H1 (cell line): ENCODE measurements around the gene ABCA9. TPM values are rescaled to one million over a fixed set of nuclear protein-coding genes. Genes with fewer than 3 reads are reported as not detected.

Experiments used
- CTCF ChIA-PET: fragments of 300-600 bp; sonication (Branson Sonifier 250); formaldehyde crosslinking; loops from one replicate; lab custom pipeline; 2021; ENCODE audit not compliant: partially characterized antibody; lab: Charles Lee
- POLR2A ChIA-PET: fragments of 300-600 bp; sonication (Branson Sonifier 250); formaldehyde crosslinking; loops from one replicate; lab custom pipeline; 2021; ENCODE audit warnings: inconsistent platforms; ENCODE audit not compliant: partially characterized antibody; lab: Charles Lee
- DNase-seq, 2 experiments: peaks; one replicate each; pipeline versions ENCODE4 v3.0.0 to v3.0.0-alpha.2; 2010 to 2022; ENCODE audit warnings: low spot score in 2 of 2, low read depth in 1 of 2, mixed read lengths in 1 of 2
- FAIRE-seq: peaks from 2 replicates; lab custom pipeline; 2011; peaks lifted over from hg19 to GRCh38; lab: Jason Lieb, UNC
- H2AFZ ChIP-seq: 2 replicates; pipeline ENCODE4 v1.8.1; 2012; ENCODE audit warnings: low read length, inconsistent platforms
- H2AK5ac ChIP-seq: 2 replicates; pipeline ENCODE4 v1.6.1; 2013; ENCODE audit warnings: low read depth, low read length
- H2BK120ac ChIP-seq: replicated peaks from 2 replicates; pipeline ENCODE3; 2013; ENCODE audit warnings: low read depth, low read length, inconsistent platforms
- H2BK12ac ChIP-seq: 2 replicates; pipeline ENCODE4 v1.6.1; 2013; ENCODE audit warnings: low read depth, low read length
- H2BK15ac ChIP-seq: 2 replicates; pipeline ENCODE4 v1.6.1; 2013; ENCODE audit warnings: low read length
- H2BK20ac ChIP-seq: 2 replicates; pipeline ENCODE4 v1.6.1; 2013; ENCODE audit warnings: low read length
- H2BK5ac ChIP-seq: 2 replicates; pipeline ENCODE4 v1.6.1; 2013; ENCODE audit warnings: low read depth, low read length
- H3K14ac ChIP-seq: 2 replicates; pipeline ENCODE4 v1.6.1; 2013; ENCODE audit warnings: inconsistent platforms; ENCODE audit not compliant: insufficient read length
- H3K18ac ChIP-seq: 2 replicates; pipeline ENCODE4 v1.6.1; 2013; ENCODE audit warnings: low read length; ENCODE audit errors: extremely low read depth
- H3K23ac ChIP-seq: 2 replicates; pipeline ENCODE4 v1.6.1; 2013; ENCODE audit warnings: inconsistent platforms; ENCODE audit not compliant: insufficient read length
- H3K23me2 ChIP-seq: 2 replicates; pipeline ENCODE4 v1.6.1; 2013; ENCODE audit warnings: low read depth, low read length
- H3K27ac ChIP-seq: 2 replicates; pipeline ENCODE4 v1.6.1; 2011; ENCODE audit warnings: low read depth, low read length, inconsistent platforms
- H3K27me3 ChIP-seq, 4 experiments: replicated peaks in 1 of 4; 1 replicate in 1 of 4; 2 replicates in 3 of 4; pipeline versions ENCODE4 v1.6.1 to v1.8.1; 2011 to 2013; ENCODE audit warnings: low read length in 3 of 4, mild to moderate bottlenecking in 3 of 4, inconsistent platforms in 2 of 4, mixed read lengths in 2 of 4, moderate library complexity in 1 of 4; ENCODE audit not compliant: control insufficient read depth in 3 of 4, insufficient read depth in 3 of 4; ENCODE audit errors: extremely low read depth in 1 of 4
- H3K36me3 ChIP-seq, 4 experiments: 2 replicates each; pipeline versions ENCODE4 v1.6.1 to v1.8.1; 2011 to 2013; ENCODE audit warnings: mild to moderate bottlenecking in 4 of 4, low read length in 3 of 4, moderate library complexity in 2 of 4, control low read depth in 1 of 4, inconsistent platforms in 1 of 4; ENCODE audit not compliant: insufficient read depth in 4 of 4, control insufficient read depth in 2 of 4
- H3K4ac ChIP-seq: replicated peaks from 2 replicates; pipeline ENCODE3; 2013; ENCODE audit warnings: low read length, low read depth, mixed read lengths, inconsistent platforms; ENCODE audit not compliant: insufficient read length
- H3K4me1 ChIP-seq, 4 experiments: replicated peaks in 1 of 4; 1 replicate in 1 of 4; 2 replicates in 3 of 4; pipeline versions ENCODE4 v1.6.1 to v1.8.1; 2011 to 2013; ENCODE audit warnings: low read length in 3 of 4, inconsistent platforms in 2 of 4, mixed read lengths in 1 of 4; ENCODE audit not compliant: insufficient read depth in 4 of 4, control insufficient read depth in 3 of 4
- H3K4me2 ChIP-seq, 2 experiments: 2 replicates each; pipeline versions ENCODE4 v1.6.1 to v1.8.1; 2011 to 2013; ENCODE audit warnings: low read depth in 2 of 2, low read length in 2 of 2, control low read depth in 1 of 2, inconsistent platforms in 1 of 2, mild to moderate bottlenecking in 1 of 2; ENCODE audit not compliant: insufficient read depth in 1 of 2
- H3K4me3 ChIP-seq, 4 experiments: fragments of 200-600, 300-600 bp in 1 of 4; sonication (generic), shearing (Covaris generic), sonication (Bioruptor Twin) in 1 of 4; 2 replicates each; pipeline versions ENCODE4 v1.5.1 to v1.8.1; 2011 to 2016; ENCODE audit warnings: low read length in 4 of 4, low read depth in 3 of 4, control low read depth in 2 of 4, inconsistent platforms in 2 of 4, mild to moderate bottlenecking in 2 of 4, mixed read lengths in 1 of 4, moderate library complexity in 1 of 4; ENCODE audit not compliant: insufficient read depth in 2 of 4; ENCODE audit errors: extremely low read depth in 1 of 4
- H3K56ac ChIP-seq: replicated peaks from 2 replicates; pipeline ENCODE3; 2013; ENCODE audit warnings: low read depth, mild to moderate bottlenecking, mixed read lengths, low read length, inconsistent platforms; ENCODE audit not compliant: insufficient read length
- H3K79me1 ChIP-seq: 2 replicates; pipeline ENCODE4 v1.6.1; 2013; ENCODE audit warnings: low read depth, low read length, control low read depth
- H3K79me2 ChIP-seq, 2 experiments: 2 replicates each; pipeline versions ENCODE4 v1.6.1 to v1.8.1; 2012 to 2013; ENCODE audit warnings: low read length in 2 of 2, mild to moderate bottlenecking in 2 of 2, inconsistent platforms in 1 of 2; ENCODE audit not compliant: insufficient read depth in 2 of 2, control insufficient read depth in 1 of 2
- H3K9ac ChIP-seq, 4 experiments: replicated peaks in 1 of 4; 1 replicate in 1 of 4; 2 replicates in 3 of 4; pipeline versions ENCODE4 v1.6.1 to v1.8.1; 2011 to 2013; ENCODE audit warnings: low read depth in 3 of 4, low read length in 3 of 4, control low read depth in 2 of 4, mild to moderate bottlenecking in 2 of 4, moderate library complexity in 2 of 4, inconsistent platforms in 1 of 4; ENCODE audit errors: extremely low read depth in 1 of 4
- H3K9me3 ChIP-seq, 2 experiments: 2 replicates each; pipeline versions ENCODE4 v1.6.1 to v1.8.1; 2012 to 2013; ENCODE audit warnings: mild to moderate bottlenecking in 2 of 2, moderate library complexity in 2 of 2, control low read depth in 1 of 2, inconsistent platforms in 1 of 2, low read depth in 1 of 2, low read length in 1 of 2, mixed read lengths in 1 of 2; ENCODE audit not compliant: insufficient read depth in 2 of 2
- H4K20me1 ChIP-seq, 2 experiments: replicated peaks in 1 of 2; 2 replicates each; pipeline versions ENCODE3 to v1.8.1; 2011 to 2013; ENCODE audit warnings: inconsistent platforms in 2 of 2, low read length in 2 of 2, mild to moderate bottlenecking in 1 of 2; ENCODE audit not compliant: insufficient read depth in 2 of 2, control insufficient read depth in 1 of 2
- H4K5ac ChIP-seq: 2 replicates; pipeline ENCODE4 v1.6.1; 2013; ENCODE audit warnings: low read length, low read depth, mixed read lengths, inconsistent platforms; ENCODE audit not compliant: insufficient read length
- H4K8ac ChIP-seq: 2 replicates; pipeline ENCODE4 v1.8.0; 2013; ENCODE audit warnings: mild to moderate bottlenecking, moderate library complexity, low read length, inconsistent platforms; ENCODE audit not compliant: insufficient read depth; ENCODE audit errors: extremely low read depth
- H4K91ac ChIP-seq: replicated peaks from 2 replicates; pipeline ENCODE3; 2013; ENCODE audit warnings: low read length, mixed read lengths, inconsistent platforms; ENCODE audit not compliant: insufficient read length
- ATF3 ChIP-seq: IDR thresholded peaks from 2 replicates; pipeline ENCODE4 v1.6.1; 2011; ENCODE audit warnings: low read depth, mild to moderate bottlenecking, low read length; ENCODE audit not compliant: insufficient read depth
- CBX5 ChIP-seq: fragments of 300-800, 300-1000 bp; sonication (generic); IDR thresholded peaks from 2 replicates; pipeline ENCODE4 v1.7.1; 2016; ENCODE audit warnings: antibody characterized with exemption, low read length, low read depth
- CEBPB ChIP-seq: IDR thresholded peaks from 2 replicates; pipeline ENCODE4 v1.6.1; 2012; ENCODE audit warnings: low read depth, low read length
- CREB1 ChIP-seq: IDR thresholded peaks from 2 replicates; pipeline ENCODE4 v1.6.1; 2012; ENCODE audit warnings: inconsistent platforms
- EGR1 ChIP-seq: IDR thresholded peaks from 2 replicates; pipeline ENCODE4 v1.6.1; 2011; ENCODE audit warnings: low read depth, low read length, borderline replicate concordance
- KDM1A ChIP-seq: fragments of 200-600, 300-600 bp; sonication (generic); IDR thresholded peaks from 2 replicates; pipeline ENCODE4 v1.7.1; 2016; ENCODE audit warnings: mild to moderate bottlenecking, low read length, borderline replicate concordance
- TBP ChIP-seq: IDR thresholded peaks from 2 replicates; pipeline ENCODE4 v1.6.1; 2011; ENCODE audit warnings: low read depth, low read length, improper control_type of control experiment
- TCF12 ChIP-seq: IDR thresholded peaks from 2 replicates; pipeline ENCODE4 v1.6.1; 2011; ENCODE audit warnings: low read depth, mild to moderate bottlenecking, low read length
- TEAD4 ChIP-seq: IDR thresholded peaks from 2 replicates; pipeline ENCODE4 v1.6.1; 2012; ENCODE audit warnings: low read depth, low read length, inconsistent platforms, mixed read lengths
- WGBS, 2 experiments: shearing (Covaris generic) in 1 of 2; methylation state at CpG; one replicate each; pipeline versions ENCODE4 v1.1.6 to v1.1.7; 2013 to 2015; ENCODE audit warnings: low lambda C conversion rate in 2 of 2, mixed read lengths in 2 of 2, inconsistent platforms in 1 of 2, low coverage in 1 of 2, missing lambda C conversion rate in 1 of 2; ENCODE audit not compliant: insufficient replicate concordance in 2 of 2, insufficient coverage in 1 of 2, insufficient read length in 1 of 2; ENCODE audit errors: extremely low coverage in 1 of 2, missing lambda C conversion rate in 1 of 2; 5-methylcytosine and 5-hydroxymethylcytosine counted together
- polyA plus RNA-seq, 7 experiments: library from polyadenylated mRNA; depleted of rRNA in 3 of 7; stranded (reverse) in 5 of 7; unstranded in 2 of 7; fragments of >200 nt in 5 of 7; fragments of 200-250 nt in 2 of 7; gene quantifications; 1 replicate in 5 of 7; 2 replicates in 1 of 7; 4 replicates in 1 of 7; pipeline versions ENCODE4 v1.2.1 to v1.2.3, GENCODE V29; 2011 to 2013; ENCODE audit warnings: missing spikeins in 2 of 7, mixed read lengths in 2 of 7
- total RNA-seq: library from RNA; stranded (reverse); fragmentation: NEBNext Ultra II Directional; extraction: Animal tissue kit (Norgen Biotek cat#: 25700); gene quantifications from 2 replicates; pipeline ENCODE4 v1.2.1, GENCODE V29; 2021
- TF ChIP-seq, protein P1 (sequence below): IDR thresholded peaks from 2 replicates; pipeline ENCODE4 v1.6.1; 2012; ENCODE audit warnings: low read length, inconsistent platforms
- TF ChIP-seq, protein P2 (sequence below): IDR thresholded peaks from 2 replicates; pipeline ENCODE4 v1.6.1; 2012; ENCODE audit warnings: inconsistent platforms
- TF ChIP-seq, protein P3 (sequence below): IDR thresholded peaks from 2 replicates; pipeline ENCODE4 v1.6.1; 2011; ENCODE audit warnings: low read length, improper control_type of control experiment

ABCA9 gene
- total and polyA plus RNA-seq, 2 of the 8 experiments (the other 6 are each of a cell fraction or from before 2014, with no cell fraction given), result not detected

DNA sequence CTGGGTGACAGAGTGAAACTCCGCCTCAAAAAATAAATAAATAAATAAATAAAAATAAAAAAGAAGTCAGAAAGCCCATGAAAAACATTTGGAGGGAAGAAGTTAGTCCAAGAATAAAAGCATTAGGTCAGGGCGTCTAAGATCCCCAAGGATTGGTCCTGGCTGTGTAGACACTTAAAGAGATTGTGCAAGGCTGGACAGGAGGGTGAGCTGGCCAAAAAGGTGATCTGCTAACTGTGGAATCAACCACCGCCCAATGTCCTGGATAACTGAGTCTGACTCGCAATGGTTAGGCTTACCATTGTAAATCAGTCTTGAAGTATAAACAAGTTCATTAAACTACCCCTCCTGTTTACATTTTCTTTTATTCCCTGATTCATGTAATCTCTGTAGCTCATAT lies 96.8 kb downstream of the ABCA9 start:
- no peak overlapping the region for H2BK20ac ChIP-seq
- no peak overlapping the region for H3K4ac ChIP-seq
- no peak overlapping the region for H2BK12ac ChIP-seq
- no peak for DNase-seq
- H3K27me3 ChIP-seq, result no peaks in the 10 kb centered on the region
- H3K79me2 ChIP-seq, result no peaks in the 10 kb centered on the region
- H2BK120ac ChIP-seq, result no peak overlapping the region
- no peak overlapping the region for H4K91ac ChIP-seq
- no peak overlapping the region for H2AK5ac ChIP-seq
- ChIA-PET POLR2A (no interaction called here), CTCF (no interaction called here)
- H4K5ac ChIP-seq, result no peak overlapping the region
- no peak overlapping the region for H3K27ac ChIP-seq
- H3K23me2 ChIP-seq, result no peaks in the 10 kb centered on the region
- no peak overlapping the region for H2BK15ac ChIP-seq
- no peaks in the 10 kb centered on the region for H4K20me1 ChIP-seq
- H3K14ac ChIP-seq, result no peak overlapping the region
- FAIRE-seq, result no peak
- no peak overlapping the region for H3K9ac ChIP-seq
- H3K36me3 ChIP-seq, result no peaks in the 10 kb centered on the region
- no peaks in the 10 kb centered on the region for H3K9me3 ChIP-seq
- H2BK5ac ChIP-seq, result no peak overlapping the region
- 93% methylated on average over 4 of the region's 4 CpGs; no CpG with 5 or more reads in 1 of the 2 experiments for WGBS, 2 experiments
- H2AFZ ChIP-seq, result no peak overlapping the region
- H3K4me1 ChIP-seq, result no peaks in the 10 kb centered on the region
- H3K23ac ChIP-seq, result no peak overlapping the region
- no peak overlapping the region for H3K4me2 ChIP-seq
- no peak overlapping the region for H3K18ac ChIP-seq
- H3K4me3 ChIP-seq, result no peak overlapping the region
- H3K79me1 ChIP-seq, result no peaks in the 10 kb centered on the region
- no peak overlapping the region for H3K56ac ChIP-seq
- no peak overlapping the region for H4K8ac ChIP-seq
- TF ChIP-seq TBP (no peak), KDM1A (no peak), EGR1 (no peak), TEAD4 (no peak), CREB1 (no peak), CBX5 (no peak), TCF12 (no peak), CEBPB (no peak), ATF3 (no peak)
- TF ChIP-seq, protein P1, sequence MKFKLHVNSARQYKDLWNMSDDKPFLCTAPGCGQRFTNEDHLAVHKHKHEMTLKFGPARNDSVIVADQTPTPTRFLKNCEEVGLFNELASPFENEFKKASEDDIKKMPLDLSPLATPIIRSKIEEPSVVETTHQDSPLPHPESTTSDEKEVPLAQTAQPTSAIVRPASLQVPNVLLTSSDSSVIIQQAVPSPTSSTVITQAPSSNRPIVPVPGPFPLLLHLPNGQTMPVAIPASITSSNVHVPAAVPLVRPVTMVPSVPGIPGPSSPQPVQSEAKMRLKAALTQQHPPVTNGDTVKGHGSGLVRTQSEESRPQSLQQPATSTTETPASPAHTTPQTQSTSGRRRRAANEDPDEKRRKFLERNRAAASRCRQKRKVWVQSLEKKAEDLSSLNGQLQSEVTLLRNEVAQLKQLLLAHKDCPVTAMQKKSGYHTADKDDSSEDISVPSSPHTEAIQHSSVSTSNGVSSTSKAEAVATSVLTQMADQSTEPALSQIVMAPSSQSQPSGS, result no peak
- TF ChIP-seq, protein P2, sequence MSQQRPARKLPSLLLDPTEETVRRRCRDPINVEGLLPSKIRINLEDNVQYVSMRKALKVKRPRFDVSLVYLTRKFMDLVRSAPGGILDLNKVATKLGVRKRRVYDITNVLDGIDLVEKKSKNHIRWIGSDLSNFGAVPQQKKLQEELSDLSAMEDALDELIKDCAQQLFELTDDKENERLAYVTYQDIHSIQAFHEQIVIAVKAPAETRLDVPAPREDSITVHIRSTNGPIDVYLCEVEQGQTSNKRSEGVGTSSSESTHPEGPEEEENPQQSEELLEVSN, result no peak
- TF ChIP-seq, protein P3, sequence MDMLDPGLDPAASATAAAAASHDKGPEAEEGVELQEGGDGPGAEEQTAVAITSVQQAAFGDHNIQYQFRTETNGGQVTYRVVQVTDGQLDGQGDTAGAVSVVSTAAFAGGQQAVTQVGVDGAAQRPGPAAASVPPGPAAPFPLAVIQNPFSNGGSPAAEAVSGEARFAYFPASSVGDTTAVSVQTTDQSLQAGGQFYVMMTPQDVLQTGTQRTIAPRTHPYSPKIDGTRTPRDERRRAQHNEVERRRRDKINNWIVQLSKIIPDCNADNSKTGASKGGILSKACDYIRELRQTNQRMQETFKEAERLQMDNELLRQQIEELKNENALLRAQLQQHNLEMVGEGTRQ, result no peak
